Activated CD4-positive, CD25-positive, alpha-beta regulatory T cell treated with anti-CD3 and anti-CD28 coated beads, Interleukin-2, amount 50 U/mL, for 24 hours (primary cell): ENCODE results near the gene HARS1.
"Not testable (repeated sequence)": the region's sequence is repeated elsewhere in the genome, so short reads cannot be mapped to it uniquely, and the experiment has no call there.

Source experiments
- ATAC-seq, 2 donors: fragments of 150-1000 bp; cut with Tn5 transposase; one replicate each; pipeline ENCODE4 v1.10.0; 2021; ENCODE audit warnings: mild to moderate bottlenecking in 1 of 2, moderate library complexity in 1 of 2

HARS1 gene

DNA sequence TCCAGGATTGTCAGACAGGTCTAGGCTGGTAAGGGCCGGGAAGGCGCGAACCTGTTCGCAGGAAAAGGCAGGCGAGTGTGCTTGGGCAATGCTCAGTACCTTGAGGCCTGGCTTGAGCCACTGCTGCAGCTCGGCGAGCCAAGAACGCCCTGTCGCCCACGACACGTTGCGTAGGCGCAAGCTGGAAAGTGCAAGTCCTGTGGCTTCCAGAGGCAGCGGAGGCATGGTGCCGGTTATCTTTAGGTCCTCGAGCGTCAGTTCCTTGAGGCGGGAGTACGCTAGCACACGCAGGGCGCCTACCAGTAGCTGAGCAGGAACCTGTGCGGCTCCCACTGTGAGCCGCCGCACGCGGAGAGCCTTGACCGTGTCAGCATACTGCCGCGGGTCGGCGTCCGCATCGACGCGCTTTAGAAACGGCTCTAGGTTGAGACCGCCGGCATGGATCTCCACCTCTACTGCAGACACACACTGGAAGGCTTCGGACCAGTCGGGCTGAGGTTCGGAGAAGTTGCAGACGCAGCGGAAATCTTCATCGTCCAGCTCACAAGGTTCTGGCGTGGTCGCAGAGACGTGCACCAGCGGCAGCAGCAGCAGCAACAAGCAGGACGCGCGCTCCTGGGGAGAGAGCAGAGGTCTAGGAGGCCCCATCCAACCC is 58.7 kb downstream of the HARS1 start:
- peak; percentile 74 to 79 for ATAC-seq

DNA sequence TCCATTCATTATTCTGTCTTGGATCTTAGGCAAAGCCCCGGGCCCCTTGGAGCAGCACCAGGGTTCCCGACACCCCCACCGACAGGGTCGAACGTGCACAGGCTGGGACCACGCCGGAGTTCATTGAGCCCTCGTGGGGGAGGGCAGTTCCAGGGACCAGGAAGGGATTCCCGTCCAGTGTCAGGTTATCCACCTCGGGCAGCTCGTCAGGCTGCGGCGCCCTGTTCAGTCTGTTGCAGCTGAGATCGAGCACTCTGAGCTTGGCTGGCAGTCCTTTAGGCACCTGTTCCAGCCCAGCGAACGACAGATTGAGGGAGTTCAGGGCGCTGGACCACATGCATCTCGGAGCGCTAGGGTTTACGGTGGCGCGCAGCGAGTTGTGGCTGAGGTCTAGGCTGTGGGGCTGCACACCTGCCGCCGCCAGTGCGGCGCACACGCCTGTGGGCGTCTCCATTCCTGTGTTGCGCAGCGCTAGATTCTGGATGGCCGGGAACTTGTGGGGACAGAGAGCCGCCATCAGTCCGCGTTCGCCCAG is 59.3 kb downstream of the HARS1 start:
- peak; percentile 55 to 59 for ATAC-seq

DNA sequence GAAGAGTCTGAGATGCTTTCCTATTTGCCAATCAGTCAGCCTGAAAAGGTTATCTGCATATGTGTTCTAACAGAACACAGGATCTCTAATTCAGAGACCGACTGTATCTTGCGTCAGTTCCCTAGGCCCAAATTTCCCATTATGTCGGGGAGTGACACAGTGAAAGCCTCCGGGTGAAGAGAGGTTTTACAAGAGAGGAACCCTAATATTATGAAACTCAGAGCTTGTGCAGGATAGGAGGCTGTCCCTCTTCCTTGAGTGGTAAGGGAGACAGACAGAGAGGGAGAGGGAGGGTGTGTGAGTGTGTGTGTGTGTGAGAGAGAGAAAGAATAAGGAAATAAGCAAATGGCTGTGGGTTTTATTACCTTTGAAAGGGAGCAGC is 60.1 kb downstream of the HARS1 start:
- no peak for ATAC-seq

DNA sequence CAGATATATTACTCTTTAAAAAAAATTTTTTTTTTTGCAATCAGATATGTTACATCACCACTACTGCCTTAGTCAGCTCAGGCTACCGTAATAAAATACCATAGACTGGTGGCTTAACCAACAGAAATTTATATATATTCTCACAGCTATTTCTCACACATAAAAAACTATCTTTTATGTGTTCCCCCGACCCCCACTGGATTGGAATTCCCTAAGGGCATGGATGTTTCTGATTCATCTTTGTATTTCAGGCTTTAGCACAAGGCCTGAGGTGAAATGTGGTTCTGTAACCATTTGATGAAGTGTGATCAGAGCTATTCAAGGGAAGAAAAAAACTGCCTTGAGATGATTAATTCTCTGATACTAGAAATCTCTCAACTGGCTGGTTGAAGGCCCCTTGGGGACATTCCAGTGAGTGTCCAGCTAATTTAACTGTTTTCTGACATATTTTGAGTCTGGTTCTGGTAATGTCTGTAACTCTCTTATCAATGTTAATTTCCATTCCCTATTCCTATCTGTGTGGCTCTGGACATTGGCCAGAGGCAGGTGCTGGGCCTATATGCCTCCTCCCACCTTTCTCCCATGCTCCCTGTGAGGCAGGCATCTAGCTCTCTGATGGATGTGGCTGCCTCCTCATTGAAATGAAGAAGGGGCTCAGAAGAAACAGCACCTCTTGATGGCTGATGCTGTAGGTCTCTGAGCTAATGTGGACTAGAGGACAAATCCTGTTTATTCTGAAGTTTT is 60.7 kb downstream of the HARS1 start:
- ATAC-seq = no peak

DNA sequence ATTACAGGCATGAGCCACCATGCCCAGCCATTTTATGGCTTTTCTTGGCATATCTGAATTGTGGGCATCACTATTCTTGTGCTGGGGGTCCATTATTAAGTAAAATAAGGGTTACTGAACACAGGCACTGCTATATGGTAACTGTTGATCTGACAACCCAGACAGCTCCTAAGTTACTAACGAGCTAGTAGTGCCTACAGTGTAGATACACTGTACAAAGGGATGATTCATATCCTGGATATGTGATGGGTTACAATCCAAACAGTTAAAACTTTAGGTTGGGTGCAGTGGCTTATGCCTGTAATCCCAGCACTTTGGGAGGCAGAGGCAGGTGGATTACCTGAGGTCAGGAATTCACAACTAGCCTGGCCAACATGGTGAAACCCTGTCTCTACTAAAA is 62.5 kb downstream of the HARS1 start:
- no peak for ATAC-seq

DNA sequence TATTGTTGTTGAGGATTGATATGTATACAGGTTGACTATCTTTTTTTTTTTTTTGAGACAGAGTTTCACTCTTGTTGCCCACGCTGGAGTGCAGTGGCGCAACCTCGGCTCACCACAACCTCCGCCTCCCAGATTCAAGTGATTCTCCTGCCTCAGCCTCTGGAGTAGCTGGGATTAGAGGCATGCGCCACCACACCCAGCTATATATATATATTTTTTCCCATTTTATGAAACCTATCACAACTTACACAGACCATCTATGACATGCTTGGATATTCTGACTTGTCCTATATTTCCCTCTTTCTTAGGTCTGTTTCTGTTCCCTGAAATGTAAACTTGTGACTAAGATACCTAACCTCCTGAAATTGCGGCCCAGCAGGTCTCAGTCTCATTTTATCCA is 63.2 kb downstream of the HARS1 start:
- ATAC-seq = no peak

DNA sequence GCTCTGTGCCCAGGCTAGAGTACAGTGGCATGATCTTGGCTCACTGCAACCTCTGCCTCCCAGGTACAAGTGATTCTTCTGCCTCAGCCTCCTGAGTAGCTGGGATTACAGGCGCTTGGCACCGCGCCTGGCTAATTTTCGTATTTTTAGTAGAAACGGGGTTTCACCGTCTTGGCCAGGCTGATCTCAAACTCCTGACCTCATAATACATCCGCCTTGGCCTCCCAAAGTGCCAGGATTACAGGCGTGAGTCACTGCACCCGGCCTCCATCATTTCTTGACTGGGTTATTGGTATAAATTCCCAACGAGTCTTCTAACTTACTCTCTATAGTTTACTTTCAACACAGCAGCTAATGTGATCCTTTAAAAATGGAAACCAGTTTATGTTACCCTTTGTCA is 66.3 kb downstream of the HARS1 start:
- not testable (repeated sequence) for ATAC-seq
